Stomach (tissue), 4 donors: ENCODE data around the gene WDR27.

Experiments used
- CTCF ChIP-seq, 7 experiments: fragments of 450-650 bp in 4 of 7; fragments of 200-600 bp in 3 of 7; sonication (generic) in 3 of 7; IDR thresholded peaks; one replicate each; pipeline ENCODE4 v1.5.1; 2016 to 2019; ENCODE audit warnings: antibody characterized with exemption in 7 of 7, control low read depth in 2 of 7, mild to moderate bottlenecking in 1 of 7
- EP300 ChIP-seq: sonication (generic); formaldehyde crosslinking; IDR thresholded peaks from one replicate; pipeline ENCODE4 v1.6.1; 2017; ENCODE audit warnings: antibody characterized with exemption

GRCh38 chr6:169623343-169623742 is 78.5 kb downstream of the WDR27 start:
- no peak for TF ChIP-seq CTCF (IDR thresholded peaks at IDR 0.05)
- TF ChIP-seq EP300: no peak
